Esophagus squamous epithelium (tissue), 4 donors: ENCODE data around the gene OXTR.
A peak's percentile ranks its signal among the peaks of the same experiment; 100 is the strongest.

Source experiments
- CTCF ChIP-seq, 6 experiments: fragments of 450-650 bp in 4 of 6; fragments of 200-600 bp in 2 of 6; sonication (generic) in 2 of 6; IDR thresholded peaks; one replicate each; pipeline ENCODE4 v1.5.1; 2016 to 2019; ENCODE audit warnings: antibody characterized with exemption in 6 of 6, mild to moderate bottlenecking in 4 of 6, moderate library complexity in 4 of 6
- POLR2A ChIP-seq, 4 donors: fragments of 450-650 bp; IDR thresholded peaks; one replicate each; pipeline ENCODE4 v1.6.1; 2017; ENCODE audit warnings: antibody characterized with exemption in 4 of 4, mild to moderate bottlenecking in 4 of 4, moderate library complexity in 3 of 4

- TF ChIP-seq CTCF (IDR thresholded peaks at IDR 0.05): peak in 2 of 6 experiments; percentile 26 to 48
- no peak for TF ChIP-seq POLR2A (IDR thresholded peaks at IDR 0.05)
Observed at GRCh38 chr3:8702560-8702959, 66.9 kb downstream of the OXTR start.
